Right ventricle myocardium inferior (tissue), 1 donor: ENCODE results near the gene BCL7A. TPM values are rescaled to one million over a fixed set of nuclear protein-coding genes. Genes with fewer than 3 reads are reported as not detected.

Source experiments
- ATAC-seq: fragments of 200-7000 bp; cut with Tn5 transposase; one replicate; pipeline ENCODE4 v1.9.1; 2020; ENCODE audit warnings: mild to moderate bottlenecking, moderate library complexity
- DNase-seq: peaks from one replicate; pipeline ENCODE4 v3.0.0; 2021; ENCODE audit errors: missing footprints
- intact Hi-C: fragments of 100-400 bp; cut with DNase I; formaldehyde crosslinking; loops from one replicate; pipeline ENCODE4 v1.11.0; 2022
- total RNA-seq: library from RNA; stranded (reverse); fragmentation: NEBNext Ultra II Directional; extraction: Animal tissue kit (Norgen Biotek cat#: 25700); gene quantifications from one replicate; pipeline ENCODE4 v1.2.1, GENCODE V29; 2021
- donor health status: DM: no; HTN: yes; CAD: no; lungs with severe emphysema.

BCL7A gene
- total RNA-seq, 1 donor from 2014 or later, result 15.8 TPM

DNA sequence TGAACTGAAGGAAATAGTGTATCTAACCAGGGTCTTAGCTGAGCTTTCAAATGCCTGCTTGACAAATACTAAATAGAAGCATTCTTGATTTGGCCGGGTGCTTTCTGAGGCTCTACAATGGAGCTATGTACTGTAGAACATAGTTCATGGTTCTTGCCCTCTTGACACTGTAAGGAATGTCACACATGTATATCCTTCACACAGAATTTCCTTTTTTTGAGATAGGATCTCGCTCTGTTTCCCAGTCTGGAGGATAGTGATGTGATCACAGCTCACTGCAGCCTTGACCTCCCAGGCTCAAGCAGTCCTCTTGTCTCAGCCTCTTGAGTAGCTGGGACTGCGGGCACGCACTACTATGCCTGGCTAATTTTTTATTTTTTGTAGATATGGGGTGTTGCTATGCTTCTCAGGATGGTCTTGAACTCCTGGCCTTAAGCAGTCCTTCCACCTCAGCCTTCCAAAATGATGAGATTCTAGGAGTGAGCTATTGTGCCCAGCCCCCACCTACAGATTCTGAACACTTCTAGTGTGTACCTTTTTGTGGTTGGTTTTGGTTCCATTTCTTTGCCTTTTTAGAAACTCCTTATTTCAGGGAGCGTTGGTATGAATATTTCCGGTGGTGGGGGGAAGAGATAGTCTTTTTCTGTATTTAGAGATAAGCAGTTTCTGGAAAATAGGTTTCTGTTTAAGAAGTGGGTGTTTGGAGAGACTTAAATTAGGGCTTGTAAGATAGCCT, 61.1 kb downstream of the BCL7A start:
- DNase-seq (no peak), ATAC-seq (no peak)
- intact Hi-C loops, result no loop called here

DNA sequence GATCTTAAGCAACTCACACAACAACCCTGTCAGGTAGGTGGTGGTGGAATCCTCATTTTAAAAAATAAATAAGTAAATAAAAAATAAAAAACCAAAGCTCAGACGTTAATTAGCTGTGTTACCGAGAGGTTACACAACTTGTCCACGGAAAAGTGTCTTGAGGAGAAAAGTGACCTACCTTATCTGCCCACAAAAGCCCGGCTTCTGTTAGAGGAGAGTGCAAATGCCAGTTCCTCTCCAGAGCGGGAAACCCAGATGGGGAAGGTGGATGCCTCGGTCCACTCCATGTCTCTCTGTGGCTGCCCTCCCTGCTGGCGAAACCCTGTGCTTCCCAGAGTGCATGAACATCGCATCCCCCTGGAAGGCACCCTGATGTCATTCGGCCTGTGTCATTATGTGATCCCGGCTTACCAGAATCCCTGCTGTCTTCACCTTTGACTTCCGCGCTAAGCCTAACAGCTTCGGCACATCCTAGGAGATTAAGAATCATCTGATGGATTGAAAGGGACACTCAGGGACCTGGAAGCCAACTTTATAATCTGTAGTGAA, 63.2 kb downstream of the BCL7A start:
- ATAC-seq (no peak), DNase-seq (peak; percentile 15)
- intact Hi-C loops, result no loop called here

DNA sequence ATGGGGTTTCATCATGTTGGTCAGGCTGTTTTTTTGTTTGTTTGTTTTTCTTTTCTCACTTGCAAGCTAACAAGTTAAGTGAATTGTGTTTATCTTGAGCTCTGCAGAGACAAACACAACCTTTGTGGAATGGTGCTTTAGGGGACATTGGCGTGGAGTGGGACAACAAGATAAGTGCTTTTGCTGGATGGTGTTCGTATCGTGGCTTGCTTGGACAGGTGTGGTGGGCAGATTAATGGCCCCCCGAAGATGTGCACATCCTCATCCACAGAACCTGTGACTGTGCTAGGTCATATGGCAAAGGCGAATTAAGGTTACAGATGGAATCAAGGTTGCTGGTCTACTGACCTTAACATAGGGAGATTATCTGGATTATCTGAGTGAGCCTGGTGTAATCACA, 63.9 kb downstream of the BCL7A start:
- ATAC-seq, result no peak

DNA sequence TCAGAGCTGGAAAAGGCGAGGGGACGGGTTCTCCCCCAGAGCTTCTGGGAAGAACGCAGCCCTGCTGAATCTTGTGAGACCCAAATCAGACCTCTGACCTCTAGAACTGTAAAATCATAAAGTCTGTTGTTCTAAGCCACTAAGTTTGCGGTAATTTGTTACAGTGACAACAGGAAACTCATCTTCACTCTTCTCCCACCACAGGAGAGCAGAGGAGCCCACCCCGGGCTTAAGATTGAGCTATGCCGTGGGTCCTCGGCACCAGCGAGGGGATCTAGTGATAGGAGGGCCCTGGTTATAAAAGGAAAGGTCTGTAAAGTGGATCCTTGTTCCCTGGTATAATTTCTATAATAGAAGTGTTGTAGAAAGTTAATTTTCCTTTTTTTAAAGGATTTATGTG, 64.4 kb downstream of the BCL7A start:
- intact Hi-C loops, result no loop called here
- ATAC-seq (no peak), DNase-seq (no peak)

More for the DNA sequence above, 63.9 kb downstream of the BCL7A start:
- intact Hi-C loops, result no loop called here
- DNase-seq, result no peak

DNA sequence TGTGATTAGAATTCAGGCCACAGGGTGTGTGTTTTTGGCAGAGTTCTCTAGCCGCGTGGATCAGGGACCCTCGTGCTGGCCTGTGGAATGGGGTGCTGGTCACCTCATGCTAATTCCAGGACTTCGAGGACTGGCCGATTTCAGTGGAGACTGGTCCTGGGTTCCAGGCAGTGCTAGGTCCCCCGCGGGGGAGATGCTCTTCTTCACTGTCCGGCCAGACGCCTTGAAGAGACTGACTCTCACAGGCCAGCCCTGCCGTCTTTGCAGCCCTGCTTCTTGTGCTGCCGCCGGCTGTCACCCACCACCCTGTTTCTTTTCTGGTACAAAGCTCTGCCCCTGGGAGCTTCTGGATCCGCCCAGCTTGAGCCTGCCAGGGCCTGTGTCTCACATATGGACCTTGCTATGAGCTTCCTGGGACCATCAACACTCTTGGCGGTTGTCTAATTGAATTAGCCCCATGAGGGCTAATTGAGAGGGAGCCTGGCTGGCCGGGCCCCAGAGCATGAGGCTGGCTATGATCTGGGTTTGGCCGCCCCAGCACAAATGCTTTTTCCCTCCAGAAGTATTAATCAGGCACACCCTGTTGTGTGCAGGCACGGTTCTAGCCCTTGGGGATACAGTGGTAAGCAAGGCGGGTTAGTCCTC, 65.1 kb downstream of the BCL7A start:
- ATAC-seq (peak; percentile 49), DNase-seq (no peak)
- intact Hi-C loops, result no loop called here

DNA sequence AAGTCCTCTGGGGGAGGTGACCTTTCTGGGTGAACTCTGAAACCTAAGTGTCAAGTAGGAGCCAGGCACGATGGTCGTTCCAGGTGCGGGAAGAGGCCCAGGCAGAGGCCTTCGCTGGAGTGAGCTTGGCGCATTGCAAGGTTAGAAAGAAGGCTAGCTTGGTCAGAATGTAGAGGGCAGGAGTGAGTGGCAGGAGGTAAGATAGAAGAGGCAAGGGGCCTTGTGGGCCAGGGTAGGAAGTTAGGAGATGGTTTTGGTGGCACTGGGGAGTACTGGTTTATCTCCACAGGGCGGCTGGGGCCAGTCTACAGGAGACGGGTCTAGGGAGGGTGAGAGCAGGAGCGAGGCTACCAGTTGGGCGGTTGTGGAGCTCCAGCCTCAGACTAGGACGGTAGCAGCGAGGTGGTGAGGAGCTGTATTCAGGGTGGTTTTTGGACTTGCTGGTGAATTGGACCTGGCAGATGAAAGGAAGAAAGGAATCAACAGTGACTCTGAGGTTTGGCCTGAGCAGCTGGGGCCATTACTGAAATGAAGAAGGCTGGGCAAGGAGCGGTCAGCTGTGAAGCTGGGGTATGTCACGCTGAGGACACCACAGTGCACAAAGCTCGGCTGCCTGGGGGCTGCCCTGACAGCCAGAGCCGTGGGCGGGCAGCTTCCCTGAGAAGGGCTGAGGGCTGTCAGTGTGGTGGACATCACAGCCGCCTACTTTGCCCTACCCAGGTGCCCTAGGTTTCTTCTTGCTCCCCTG, 65.9 kb downstream of the BCL7A start:
- ATAC-seq (no peak), DNase-seq (no peak)
- intact Hi-C loops, result no loop called here

DNA sequence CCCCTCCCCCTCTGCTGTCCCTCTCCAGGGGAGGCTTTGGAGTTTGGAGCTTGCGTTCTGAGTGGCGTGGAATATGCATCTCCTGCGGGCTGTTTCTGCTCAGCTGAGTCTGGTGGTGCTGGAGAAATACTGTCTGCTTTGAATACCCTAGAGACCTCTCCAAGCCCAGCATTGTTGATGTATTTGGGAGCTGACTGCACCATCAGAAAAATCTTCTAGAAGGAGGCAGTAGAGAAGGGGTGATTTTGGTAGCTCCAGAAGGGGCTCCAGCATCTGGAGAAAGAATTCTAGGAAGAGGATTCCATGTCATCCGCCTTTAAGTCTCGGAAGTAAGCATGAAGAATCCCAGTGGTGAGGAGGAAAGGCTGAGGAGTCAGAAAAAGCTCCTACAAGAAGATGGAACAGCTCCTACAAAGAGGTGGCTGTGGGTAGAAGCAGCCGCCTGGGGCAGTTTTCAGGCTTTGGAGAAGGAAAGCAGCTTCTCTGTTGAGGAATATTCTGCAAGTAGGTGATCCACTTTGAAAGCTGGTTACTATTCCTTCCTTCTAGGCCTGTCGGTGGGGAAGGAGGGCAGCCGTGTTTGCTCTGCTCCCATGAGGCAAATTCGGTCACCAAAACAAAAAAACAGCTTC, 66.6 kb downstream of the BCL7A start:
- ATAC-seq (no peak), DNase-seq (no peak)
- intact Hi-C loops, result no loop called here

DNA sequence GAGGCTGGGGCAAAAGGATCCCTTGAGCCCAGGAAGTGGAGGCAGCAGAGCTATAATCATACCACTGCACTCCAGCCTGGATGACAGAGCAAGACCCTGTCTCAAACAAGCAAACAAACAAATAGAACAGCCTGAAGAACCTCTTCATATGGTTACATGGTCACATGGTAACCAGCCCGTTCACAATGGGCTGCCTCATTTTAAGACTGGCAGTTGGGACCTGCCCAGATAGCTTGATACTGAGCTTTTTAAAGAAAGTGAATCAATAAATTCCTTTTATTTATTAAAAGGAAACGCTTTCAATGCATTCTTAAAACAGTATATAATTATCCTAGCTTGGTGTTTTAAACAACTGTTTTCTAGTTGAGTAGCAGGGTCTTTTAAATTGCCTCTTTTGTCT, 67.4 kb downstream of the BCL7A start:
- intact Hi-C loops, result no loop called here

DNA sequence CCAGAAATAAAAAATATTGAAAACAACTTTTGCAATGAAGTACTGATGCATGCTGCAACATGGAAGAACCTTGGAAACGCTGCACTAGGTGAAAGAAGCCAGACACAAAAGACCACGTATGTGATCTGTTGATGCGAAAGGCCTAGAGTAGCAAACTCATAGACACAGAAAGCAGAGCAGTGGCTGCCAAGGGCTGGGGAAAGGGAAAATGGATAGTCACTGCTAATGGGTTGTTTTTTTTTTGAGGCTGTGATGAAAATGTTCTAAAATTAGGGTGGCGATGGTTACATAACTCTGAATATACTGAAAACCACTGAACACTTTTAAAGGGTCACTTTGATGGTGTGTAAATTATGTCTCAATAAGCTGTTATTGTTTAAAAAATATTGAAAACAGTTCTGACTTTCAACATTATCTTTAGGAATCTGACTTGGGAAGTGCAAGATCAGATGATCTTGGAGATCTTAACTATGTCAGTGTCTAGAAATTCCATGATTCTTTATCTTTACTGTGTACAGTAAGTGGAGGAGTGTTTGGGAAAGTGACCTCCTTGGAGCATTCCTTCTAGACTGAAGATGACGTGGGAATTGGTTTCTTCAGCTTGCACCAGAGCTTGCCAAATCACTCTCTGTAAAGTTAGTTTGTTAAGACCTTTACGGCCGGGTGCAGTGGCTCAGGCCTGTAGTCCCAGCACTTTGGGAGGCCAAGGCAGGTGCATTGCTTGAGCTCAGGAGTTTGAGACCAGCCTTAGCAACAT, 69.3 kb downstream of the BCL7A start:
- ATAC-seq, result peak; percentile 44
- intact Hi-C loops, result no loop called here
- no peak for DNase-seq

More for the DNA sequence above, 67.4 kb downstream of the BCL7A start:
- DNase-seq, result no peak
- no peak for ATAC-seq

DNA sequence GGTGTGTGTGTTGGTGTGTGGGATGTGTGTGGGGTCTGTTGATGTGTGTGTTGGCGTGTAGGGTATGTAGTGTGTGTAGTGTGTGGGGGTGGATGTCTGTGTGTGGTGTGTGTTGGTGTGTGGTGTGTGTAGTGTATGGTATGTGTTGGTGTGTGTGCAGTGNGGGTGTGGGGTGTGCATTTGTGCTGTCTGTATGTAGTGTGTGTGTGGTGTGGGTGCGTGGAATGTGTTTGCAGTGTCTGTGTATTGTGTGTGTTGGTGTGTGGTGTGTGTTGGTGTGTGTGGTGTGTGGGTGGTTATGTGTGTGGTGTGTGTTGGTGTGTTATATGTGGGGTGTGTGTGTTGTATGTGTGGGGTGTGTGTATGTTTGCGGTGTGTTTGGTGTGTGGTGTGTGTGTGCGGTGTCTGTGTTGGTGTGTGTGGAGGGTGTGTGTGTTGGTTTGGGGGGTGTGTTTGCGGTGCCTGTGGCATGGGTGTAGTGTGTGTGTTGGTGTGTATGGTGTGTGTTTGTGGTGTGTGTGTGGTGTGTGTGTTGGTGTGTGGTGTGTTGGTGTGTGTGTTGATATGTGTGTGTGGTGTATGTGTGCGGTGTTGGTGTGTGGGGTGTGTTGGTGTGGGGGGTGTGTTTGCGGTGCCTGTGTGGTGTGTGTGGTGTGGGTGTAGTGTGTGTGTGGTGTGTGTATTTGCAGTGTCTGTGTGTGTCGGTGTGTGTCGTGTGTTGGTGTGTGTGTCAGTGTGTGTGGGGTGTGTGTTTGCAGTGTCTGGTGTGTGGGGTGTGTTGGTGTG, 71.6 kb downstream of the BCL7A start:
- DNase-seq, result no peak
- intact Hi-C loops, result no loop called here
- no peak for ATAC-seq

DNA sequence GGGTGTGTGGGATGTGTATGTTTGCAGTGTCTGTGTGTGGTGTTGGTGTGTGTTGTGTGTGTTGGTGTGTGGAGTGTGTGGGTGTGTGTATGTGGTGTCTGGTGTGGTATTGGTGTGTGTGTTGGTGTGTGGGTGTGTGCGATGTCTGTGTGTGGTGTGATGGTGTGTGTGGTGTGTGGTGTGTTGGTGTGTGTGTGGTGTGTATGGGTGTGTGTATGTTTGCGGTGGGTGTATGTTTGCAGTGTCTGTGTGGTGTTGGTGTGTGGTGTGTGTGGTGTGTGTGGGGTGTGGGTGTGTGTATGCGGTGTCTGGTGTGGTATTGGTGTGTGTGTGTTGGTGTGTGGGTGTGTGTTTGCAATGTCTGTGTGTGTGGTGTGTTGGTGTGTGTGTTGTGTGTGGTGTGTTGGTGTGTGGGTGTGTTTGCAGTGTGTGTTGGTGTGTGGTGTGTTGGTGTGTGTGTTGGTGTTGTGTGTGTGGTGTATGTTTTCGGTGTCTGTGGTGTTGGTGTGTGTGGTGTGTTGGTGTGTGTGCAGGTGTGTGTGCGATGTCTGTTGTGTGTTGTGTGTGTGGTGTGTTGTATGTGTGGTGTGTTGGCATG, 72.6 kb downstream of the BCL7A start:
- intact Hi-C loops, result no loop called here
- DNase-seq (no peak), ATAC-seq (no peak)

DNA sequence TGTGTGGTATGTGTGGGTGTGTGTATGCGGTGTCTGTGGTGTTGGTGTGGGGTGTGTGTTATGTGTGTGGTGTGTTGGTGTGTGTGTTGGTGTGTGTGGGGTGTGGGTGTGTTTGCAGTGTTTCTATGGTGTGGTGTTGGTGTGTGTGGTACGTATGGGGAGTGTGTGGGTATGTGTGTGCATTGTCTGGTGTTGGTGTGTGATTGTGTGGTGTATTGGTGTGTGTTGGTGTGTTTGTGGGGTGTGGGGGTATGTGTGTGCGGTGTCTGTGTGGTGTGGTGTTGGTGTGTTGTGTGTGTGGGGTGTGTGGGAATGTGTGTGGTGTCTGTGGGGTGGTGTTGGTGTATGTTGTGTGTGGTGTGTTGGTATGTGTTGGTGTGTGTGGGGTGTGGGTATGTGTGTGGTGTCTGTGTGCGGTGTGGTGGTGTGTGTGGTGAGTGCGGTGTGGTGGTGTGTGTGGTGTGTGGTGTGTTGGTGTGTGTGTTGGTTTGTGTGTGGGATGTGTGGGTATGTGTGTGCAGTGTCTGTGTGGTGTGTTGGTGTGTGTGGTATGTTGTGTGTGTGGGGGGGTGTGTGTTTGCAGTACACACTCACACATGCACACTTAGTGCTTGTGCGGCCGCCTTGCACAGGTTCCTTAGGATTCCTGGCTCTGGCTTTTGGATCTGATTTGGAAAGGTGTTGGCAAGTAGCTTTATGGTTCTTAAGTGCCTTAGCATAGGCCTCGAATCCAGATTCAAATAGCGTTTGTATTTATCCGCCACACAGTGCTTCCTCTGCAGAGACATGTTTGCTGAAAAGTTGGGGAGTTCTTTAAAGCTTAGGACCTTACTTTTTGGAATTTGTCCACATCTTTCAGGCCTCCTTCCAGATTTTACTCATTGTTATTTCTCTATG, 73.3 kb downstream of the BCL7A start:
- DNase-seq (no peak), ATAC-seq (no peak)
- intact Hi-C loops, result no loop called here

DNA sequence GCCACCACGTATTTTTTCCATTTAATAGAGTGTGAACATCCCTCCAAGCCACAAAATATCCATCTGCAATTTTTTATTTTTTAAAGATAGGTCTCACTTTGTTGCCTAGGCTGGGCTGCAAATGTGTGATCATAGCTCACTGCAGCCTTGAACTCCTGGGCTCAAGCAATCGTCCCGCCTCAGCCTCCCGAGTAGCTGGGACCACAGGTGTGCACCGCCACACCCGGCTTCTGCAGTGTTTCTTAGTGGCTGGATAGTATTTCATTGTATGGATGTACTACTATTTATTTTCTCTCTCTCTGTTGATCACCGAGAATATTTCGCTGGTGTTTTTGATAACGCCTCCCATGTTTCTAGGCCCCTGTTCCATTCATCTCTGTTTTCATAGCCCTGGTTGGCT, 74.3 kb downstream of the BCL7A start:
- intact Hi-C loops, result no loop called here
- ATAC-seq (no peak), DNase-seq (no peak)

DNA sequence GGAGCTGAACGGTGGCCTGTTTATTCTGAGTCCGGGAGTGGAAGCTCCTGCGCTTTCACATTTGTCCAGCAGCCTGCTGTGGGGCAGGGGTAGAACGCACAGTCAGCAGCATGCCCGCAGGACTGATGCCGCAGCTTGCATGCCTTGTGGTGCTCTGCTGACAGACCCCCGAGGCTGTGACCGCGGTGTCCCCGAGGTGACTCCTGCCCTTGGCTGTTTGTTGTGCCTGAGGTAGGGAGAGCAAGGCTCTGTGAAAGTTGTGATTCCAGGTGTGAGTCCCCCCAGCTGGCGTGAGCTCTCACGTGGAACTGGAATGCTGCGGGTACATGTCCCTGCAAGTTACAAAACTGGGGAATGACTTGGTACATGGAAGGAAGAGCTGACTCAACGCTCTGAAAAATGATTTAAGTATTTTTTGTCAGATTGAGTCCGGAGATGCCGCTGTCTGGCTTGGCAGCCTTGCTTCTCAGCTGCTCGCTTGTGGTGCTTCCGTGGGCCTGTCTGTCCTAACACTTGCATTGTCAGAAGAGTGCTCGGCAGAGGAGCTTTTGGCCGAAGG, 75.0 kb downstream of the BCL7A start:
- DNase-seq, result no peak
- intact Hi-C loops, result no loop called here
- ATAC-seq, result no peak

DNA sequence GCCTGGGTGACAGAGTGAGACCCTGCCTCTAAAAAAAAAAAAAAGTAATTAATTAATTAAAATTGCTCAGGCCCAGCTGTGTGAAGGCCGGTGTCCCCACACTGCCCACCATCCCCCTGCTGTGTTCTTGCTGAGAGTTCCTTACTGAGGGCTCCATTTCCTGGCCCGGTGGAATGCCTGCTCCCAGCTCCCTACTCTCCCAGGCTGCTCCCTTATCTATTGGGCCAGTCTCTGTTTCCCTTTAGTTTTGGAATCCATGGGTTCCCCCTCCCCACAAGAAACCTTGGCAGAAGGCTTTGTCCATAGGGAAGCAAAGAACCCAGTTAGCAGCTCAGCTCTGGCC, 75.9 kb downstream of the BCL7A start:
- DNase-seq (no peak), ATAC-seq (peak; percentile 58)
- intact Hi-C loops, result no loop called here
